Bronchial epithelial cell (primary cell): ENCODE data around the gene ARID4B. TPM values are rescaled to one million over a fixed set of nuclear protein-coding genes. Genes with fewer than 3 reads are reported as not detected.
A peak's percentile ranks its signal among the peaks of the same experiment; 100 is the strongest.

ENCODE experiments used
- DNase-seq: peaks from one replicate; pipeline ENCODE4 v3.0.0-alpha.2; 2010; ENCODE audit warnings: low read depth
- FAIRE-seq: peaks from 2 replicates; lab custom pipeline; 2011; peaks lifted over from hg19 to GRCh38; lab: Jason Lieb, UNC
- H3K27me3 ChIP-seq: 2 replicates; pipeline ENCODE4 v1.5.1; 2011; ENCODE audit warnings: low read length; ENCODE audit not compliant: control insufficient read depth, insufficient read depth
- H3K36me3 ChIP-seq: 2 replicates; pipeline ENCODE4 v1.5.1; 2011; ENCODE audit warnings: low read length; ENCODE audit not compliant: control insufficient read depth, insufficient read depth
- H3K4me3 ChIP-seq: 2 replicates; pipeline ENCODE4 v1.5.1; 2011; ENCODE audit warnings: mild to moderate bottlenecking, low read depth, low read length, control low read depth
- CTCF ChIP-seq: IDR thresholded peaks from 2 replicates; pipeline ENCODE4 v1.5.1; 2011; ENCODE audit warnings: mild to moderate bottlenecking, moderate library complexity, low read length, control low read depth, inconsistent platforms; ENCODE audit not compliant: insufficient read depth, severe bottlenecking
- total RNA-seq: library from RNA; depleted of rRNA; stranded (reverse); fragments of >200 nt; gene quantifications from 2 replicates; pipeline ENCODE4 v1.2.1, GENCODE V29; 2014

The ARID4B gene
- total RNA-seq, 1 donor from 2014 or later = 11.8 TPM

DNA sequence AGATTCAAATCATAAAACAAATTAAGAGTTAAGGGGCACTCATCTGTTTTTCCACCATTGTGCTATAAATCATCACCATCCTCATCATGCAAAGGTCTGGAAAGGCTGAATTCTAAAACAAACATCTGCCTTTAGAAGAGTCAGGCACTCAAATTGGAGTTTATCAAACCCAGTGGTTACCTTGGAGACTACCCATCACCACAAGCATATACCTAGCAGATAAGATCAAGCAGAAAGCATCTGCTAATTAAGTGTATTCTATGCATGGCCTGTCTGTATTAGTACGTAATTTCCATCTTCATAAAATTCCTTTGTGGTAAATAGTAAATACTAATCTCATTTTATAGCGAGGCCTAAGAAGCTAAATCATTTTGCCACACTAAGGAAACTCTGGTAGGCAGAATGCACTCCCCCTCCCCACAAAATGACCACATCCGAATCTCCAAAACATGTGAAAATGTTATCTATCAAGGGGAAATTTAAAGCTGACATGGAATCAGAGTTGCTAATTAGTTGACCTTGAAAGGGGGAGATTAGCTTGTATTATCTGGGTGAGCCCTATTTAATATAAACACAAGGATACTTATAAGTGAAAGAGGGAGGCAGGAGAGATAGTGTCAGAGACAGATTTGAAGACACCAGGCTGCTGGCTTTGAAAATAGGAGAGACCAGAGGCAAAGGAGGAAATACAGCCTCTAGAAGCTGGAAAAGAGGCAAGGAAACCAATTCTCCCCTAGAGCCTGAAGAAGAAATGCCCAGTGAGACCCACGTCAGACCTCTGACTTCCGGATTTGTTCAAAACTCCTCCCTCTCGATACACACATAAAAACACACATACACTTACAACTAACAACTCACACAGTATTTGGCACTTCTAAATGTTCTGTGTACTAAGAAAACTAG lies 23.2 kb downstream of the ARID4B start:
- FAIRE-seq = no peak
- no peak for TF ChIP-seq CTCF
- Histone ChIP-seq H3K27me3 (no peaks in the 10 kb centered on the region), H3K36me3 (no peaks in the 10 kb centered on the region), H3K4me3 (no peak overlapping the region)
- no peak for DNase-seq

DNA sequence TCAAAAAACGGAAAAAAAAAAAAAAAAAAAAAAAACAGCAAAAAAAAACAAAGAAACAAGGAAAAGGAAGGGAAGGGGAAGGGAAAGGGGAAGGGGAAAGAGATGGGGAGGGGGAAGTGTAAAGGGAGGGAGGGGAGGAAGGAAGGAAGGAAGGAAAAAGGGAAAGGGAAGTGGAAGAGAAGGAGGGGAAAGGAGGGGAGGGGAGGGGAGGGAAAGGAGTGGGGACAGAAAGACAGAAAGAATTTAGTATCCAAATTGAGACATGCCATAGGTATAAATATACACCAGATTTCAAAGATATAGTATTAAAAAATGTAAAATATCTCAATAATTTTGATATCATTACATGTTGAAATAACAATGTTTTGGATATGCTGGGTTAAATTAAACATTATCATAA lies 25.8 kb downstream of the ARID4B start:
- TF ChIP-seq CTCF = no peak
- Histone ChIP-seq H3K4me3 (no peak overlapping the region), H3K36me3 (no peaks in the 10 kb centered on the region), H3K27me3 (no peaks in the 10 kb centered on the region)
- DNase-seq = no peak
- FAIRE-seq = no peak

- no peaks in the 10 kb centered on the region for H3K27me3 ChIP-seq
- FAIRE-seq (no peak), DNase-seq (no peak)
- no peak overlapping the region for H3K4me3 ChIP-seq
- no peaks in the 10 kb centered on the region for H3K36me3 ChIP-seq
- TF ChIP-seq CTCF = no peak
Observed at GRCh38 chr1:235299169-235299858, 28.7 kb downstream of the ARID4B start.

GRCh38 chr1:235298758-235299157 lies 29.2 kb downstream of the ARID4B start:
- DNase-seq (no peak), FAIRE-seq (no peak)
- no peak for TF ChIP-seq CTCF

GRCh38 chr1:235297579-235297978 lies 30.4 kb downstream of the ARID4B start:
- H3K4me3 ChIP-seq = no peak overlapping the region
- FAIRE-seq = no peak
- peak; percentile 12 for DNase-seq
- H3K27me3 ChIP-seq = no peaks in the 10 kb centered on the region
- TF ChIP-seq CTCF = no peak
- no peaks in the 10 kb centered on the region for H3K36me3 ChIP-seq

More at GRCh38 chr1:235298758-235299157, 29.2 kb downstream of the ARID4B start:
- Histone ChIP-seq H3K4me3 (no peak overlapping the region), H3K36me3 (no peaks in the 10 kb centered on the region), H3K27me3 (no peaks in the 10 kb centered on the region)
